SK-N-SH treated with all-trans-retinoic acid at 6 μM for 48 hours (cell line): Measurements from ENCODE around the gene HIPK3.
A peak's percentile ranks its signal among the peaks of the same experiment; 100 is the strongest.

Experiments
- ATAC-seq: fragments of 200-7000 bp; cut with Tn5 transposase; 3 replicates; pipeline ENCODE4 v1.9.1; 2020; ENCODE audit warnings: mild to moderate bottlenecking, moderate library complexity
- ARNTL ChIP-seq: fragments of 450-650 bp; formaldehyde crosslinking; IDR thresholded peaks from 2 replicates; pipeline ENCODE4 v1.5.0; 2020; ENCODE audit warnings: low read depth, mild to moderate bottlenecking, moderate library complexity, borderline replicate concordance
- BACH2 ChIP-seq: fragments of 250-450 bp; sonication (Bioruptor Pico); IDR thresholded peaks from 2 replicates; pipeline ENCODE4 v1.9.0; 2021; ENCODE audit warnings: mild to moderate bottlenecking, borderline replicate concordance
- CSDC2 ChIP-seq: fragments of 250-450 bp; sonication (Bioruptor Pico); IDR thresholded peaks from 2 replicates; pipeline ENCODE4 v1.5.0; 2020; ENCODE audit warnings: mild to moderate bottlenecking, moderate library complexity
- GLIS3 ChIP-seq: fragments of 250-450 bp; sonication (Bioruptor Pico); IDR thresholded peaks from 2 replicates; pipeline ENCODE4 v1.5.0; 2020; ENCODE audit warnings: mild to moderate bottlenecking, moderate library complexity
- ISL1 ChIP-seq: fragments of 250-450 bp; sonication (Bioruptor Pico); IDR thresholded peaks from 2 replicates; pipeline ENCODE4 v2.1.2; 2022; ENCODE audit warnings: mild to moderate bottlenecking, moderate library complexity
- OSR1 ChIP-seq: fragments of 250-450 bp; sonication (Bioruptor Pico); IDR thresholded peaks from 2 replicates; pipeline ENCODE4 v1.8.0; 2022; ENCODE audit warnings: moderate library complexity, mild to moderate bottlenecking, inconsistent platforms
- RARB ChIP-seq: fragments of 250-450 bp; sonication (Bioruptor Pico); IDR thresholded peaks from 2 replicates; pipeline ENCODE4 v1.8.0; 2021; ENCODE audit warnings: mild to moderate bottlenecking, moderate library complexity
- TCF4 ChIP-seq: fragments of 250-450 bp; sonication (Bioruptor Pico); IDR thresholded peaks from 2 replicates; pipeline ENCODE4 v1.8.0; 2021; ENCODE audit warnings: mild to moderate bottlenecking, moderate library complexity, borderline replicate concordance
- TOX ChIP-seq: fragments of 250-450 bp; sonication (Bioruptor Pico); IDR thresholded peaks from 2 replicates; pipeline ENCODE4 v1.8.0; 2021; ENCODE audit warnings: mild to moderate bottlenecking, moderate library complexity, borderline replicate concordance
- ZC3H10 ChIP-seq: fragments of 250-450 bp; sonication (Bioruptor Pico); IDR thresholded peaks from 2 replicates; pipeline ENCODE4 v1.5.1; 2021; ENCODE audit warnings: mild to moderate bottlenecking, moderate library complexity
- ZFP30 ChIP-seq: fragments of 450-650 bp; formaldehyde crosslinking; IDR thresholded peaks from 2 replicates; pipeline ENCODE4 v1.5.0; 2022; ENCODE audit warnings: mild to moderate bottlenecking, moderate library complexity
- ZNF565 ChIP-seq: fragments of 450-650 bp; formaldehyde crosslinking; conservative IDR thresholded peaks from 2 replicates; pipeline ENCODE4 v1.5.0; 2020; ENCODE audit warnings: low read depth, mild to moderate bottlenecking, moderate library complexity
- ZNF70 ChIP-seq: fragments of 450-650 bp; formaldehyde crosslinking; IDR thresholded peaks from 2 replicates; pipeline ENCODE4 v1.5.0; 2020; ENCODE audit warnings: mild to moderate bottlenecking, moderate library complexity
- ZNF8 ChIP-seq: fragments of 450-650 bp; formaldehyde crosslinking; IDR thresholded peaks from 2 replicates; pipeline ENCODE4 v1.5.0; 2020; ENCODE audit warnings: mild to moderate bottlenecking, moderate library complexity
- TF ChIP-seq, protein P1 (sequence below): fragments of 250-450 bp; sonication (Bioruptor Pico); IDR thresholded peaks from 2 replicates; pipeline ENCODE4 v1.5.0; 2020; ENCODE audit warnings: mild to moderate bottlenecking, moderate library complexity
- TF ChIP-seq, protein P2 (sequence below): fragments of 250-450 bp; sonication (Bioruptor Pico); IDR thresholded peaks from 2 replicates; pipeline ENCODE4 v1.5.1; 2021; ENCODE audit warnings: mild to moderate bottlenecking, moderate library complexity
- TF ChIP-seq, protein P3 (sequence below): fragments of 250-450 bp; sonication (Bioruptor Pico); IDR thresholded peaks from 2 replicates; pipeline ENCODE4 v1.8.0; 2020; ENCODE audit warnings: mild to moderate bottlenecking, moderate library complexity, borderline replicate concordance
- TF ChIP-seq, protein P4 (sequence below): fragments of 250-450 bp; sonication (Bioruptor Pico); IDR thresholded peaks from 2 replicates; pipeline ENCODE4 v1.8.0; 2021; ENCODE audit warnings: low read depth, mild to moderate bottlenecking, moderate library complexity, borderline replicate concordance
- TF ChIP-seq, protein P5 (sequence below): fragments of 250-450 bp; sonication (Bioruptor Pico); IDR thresholded peaks from 2 replicates; pipeline ENCODE4 v1.5.1; 2020; ENCODE audit warnings: low read depth, mild to moderate bottlenecking, moderate library complexity

Gene HIPK3

DNA sequence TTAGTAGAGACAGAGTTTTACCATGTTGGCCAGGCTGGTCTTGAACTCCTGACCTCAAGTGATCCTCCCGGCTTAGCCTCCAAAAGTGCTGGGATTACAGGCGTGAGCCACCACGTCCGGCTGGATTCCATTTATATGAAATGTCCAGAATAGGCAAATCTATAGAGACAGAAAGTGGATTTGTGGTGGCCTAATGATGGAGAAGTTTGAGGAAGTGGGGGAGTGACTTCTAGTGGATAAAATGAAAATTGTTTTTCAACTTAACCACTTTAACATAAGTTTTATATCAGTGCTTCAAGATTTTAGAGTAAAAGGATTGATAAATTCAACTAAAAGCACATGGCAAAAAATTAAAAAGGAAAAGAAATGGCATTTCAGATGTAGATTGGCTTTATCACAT lies 66.2 kb downstream of the HIPK3 start:
- ATAC-seq: no peak
- no peak for TF ChIP-seq ZNF565 (CRISPR knock-in tag)
- TF ChIP-seq, protein P1, sequence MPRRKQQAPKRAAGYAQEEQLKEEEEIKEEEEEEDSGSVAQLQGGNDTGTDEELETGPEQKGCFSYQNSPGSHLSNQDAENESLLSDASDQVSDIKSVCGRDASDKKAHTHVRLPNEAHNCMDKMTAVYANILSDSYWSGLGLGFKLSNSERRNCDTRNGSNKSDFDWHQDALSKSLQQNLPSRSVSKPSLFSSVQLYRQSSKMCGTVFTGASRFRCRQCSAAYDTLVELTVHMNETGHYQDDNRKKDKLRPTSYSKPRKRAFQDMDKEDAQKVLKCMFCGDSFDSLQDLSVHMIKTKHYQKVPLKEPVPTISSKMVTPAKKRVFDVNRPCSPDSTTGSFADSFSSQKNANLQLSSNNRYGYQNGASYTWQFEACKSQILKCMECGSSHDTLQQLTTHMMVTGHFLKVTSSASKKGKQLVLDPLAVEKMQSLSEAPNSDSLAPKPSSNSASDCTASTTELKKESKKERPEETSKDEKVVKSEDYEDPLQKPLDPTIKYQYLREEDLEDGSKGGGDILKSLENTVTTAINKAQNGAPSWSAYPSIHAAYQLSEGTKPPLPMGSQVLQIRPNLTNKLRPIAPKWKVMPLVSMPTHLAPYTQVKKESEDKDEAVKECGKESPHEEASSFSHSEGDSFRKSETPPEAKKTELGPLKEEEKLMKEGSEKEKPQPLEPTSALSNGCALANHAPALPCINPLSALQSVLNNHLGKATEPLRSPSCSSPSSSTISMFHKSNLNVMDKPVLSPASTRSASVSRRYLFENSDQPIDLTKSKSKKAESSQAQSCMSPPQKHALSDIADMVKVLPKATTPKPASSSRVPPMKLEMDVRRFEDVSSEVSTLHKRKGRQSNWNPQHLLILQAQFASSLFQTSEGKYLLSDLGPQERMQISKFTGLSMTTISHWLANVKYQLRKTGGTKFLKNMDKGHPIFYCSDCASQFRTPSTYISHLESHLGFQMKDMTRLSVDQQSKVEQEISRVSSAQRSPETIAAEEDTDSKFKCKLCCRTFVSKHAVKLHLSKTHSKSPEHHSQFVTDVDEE (CRISPR knock-in tag): no peak
- TF ChIP-seq ZNF8: no peak
- TF ChIP-seq RARB (CRISPR knock-in tag): no peak
- no peak for TF ChIP-seq TOX
- no peak for TF ChIP-seq ARNTL (CRISPR knock-in tag)
- TF ChIP-seq CSDC2 (CRISPR knock-in tag): no peak
- TF ChIP-seq, protein P2, sequence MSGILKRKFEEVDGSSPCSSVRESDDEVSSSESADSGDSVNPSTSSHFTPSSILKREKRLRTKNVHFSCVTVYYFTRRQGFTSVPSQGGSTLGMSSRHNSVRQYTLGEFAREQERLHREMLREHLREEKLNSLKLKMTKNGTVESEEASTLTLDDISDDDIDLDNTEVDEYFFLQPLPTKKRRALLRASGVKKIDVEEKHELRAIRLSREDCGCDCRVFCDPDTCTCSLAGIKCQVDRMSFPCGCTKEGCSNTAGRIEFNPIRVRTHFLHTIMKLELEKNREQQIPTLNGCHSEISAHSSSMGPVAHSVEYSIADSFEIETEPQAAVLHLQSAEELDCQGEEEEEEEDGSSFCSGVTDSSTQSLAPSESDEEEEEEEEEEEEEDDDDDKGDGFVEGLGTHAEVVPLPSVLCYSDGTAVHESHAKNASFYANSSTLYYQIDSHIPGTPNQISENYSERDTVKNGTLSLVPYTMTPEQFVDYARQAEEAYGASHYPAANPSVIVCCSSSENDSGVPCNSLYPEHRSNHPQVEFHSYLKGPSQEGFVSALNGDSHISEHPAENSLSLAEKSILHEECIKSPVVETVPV (CRISPR knock-in tag): no peak
- no peak for TF ChIP-seq ZNF70 (CRISPR knock-in tag)
- TF ChIP-seq OSR1 (CRISPR knock-in tag): no peak
- TF ChIP-seq ZC3H10: no peak
- TF ChIP-seq, all 23 proteins: peak for 0

DNA sequence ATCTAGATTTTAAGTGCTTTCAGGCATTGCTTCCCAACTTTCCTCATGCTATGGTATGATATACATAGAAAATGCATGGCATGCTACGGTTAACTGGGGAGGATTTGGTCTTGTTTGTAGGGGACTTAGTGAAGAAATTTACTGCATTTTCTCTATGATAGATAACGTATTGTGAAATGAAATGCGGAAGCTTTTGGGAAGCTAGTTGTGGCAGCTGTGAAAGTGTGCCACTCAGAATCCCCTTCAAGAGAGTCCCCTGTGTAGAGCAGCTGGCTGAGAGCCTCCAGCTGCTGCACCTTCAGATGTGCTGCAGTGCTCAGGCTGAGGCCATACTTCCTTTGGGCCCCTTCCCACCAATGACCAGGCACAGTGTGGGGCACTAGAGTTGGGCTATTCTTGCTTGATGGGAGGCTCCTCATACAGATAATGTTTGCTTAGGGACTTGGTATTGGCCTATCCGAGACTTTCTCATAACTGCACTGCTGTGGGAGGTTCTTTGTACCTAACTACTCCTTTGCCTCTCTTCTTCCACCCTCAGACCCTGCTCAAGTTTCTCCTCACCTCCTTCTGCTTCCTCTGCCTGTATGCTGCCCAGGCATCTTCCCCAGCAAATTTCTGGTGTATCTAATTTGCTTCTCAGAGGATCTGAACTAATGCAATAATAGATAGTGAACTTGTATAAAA lies 67.3 kb downstream of the HIPK3 start:
- peak; percentile 42 for ATAC-seq
- no peak for TF ChIP-seq CSDC2 (CRISPR knock-in tag)
- TF ChIP-seq ZNF565 (CRISPR knock-in tag): no peak
- TF ChIP-seq ISL1 (CRISPR knock-in tag): no peak
- TF ChIP-seq RARB (CRISPR knock-in tag): no peak
- TF ChIP-seq ARNTL (CRISPR knock-in tag): no peak
- TF ChIP-seq, protein P3, sequence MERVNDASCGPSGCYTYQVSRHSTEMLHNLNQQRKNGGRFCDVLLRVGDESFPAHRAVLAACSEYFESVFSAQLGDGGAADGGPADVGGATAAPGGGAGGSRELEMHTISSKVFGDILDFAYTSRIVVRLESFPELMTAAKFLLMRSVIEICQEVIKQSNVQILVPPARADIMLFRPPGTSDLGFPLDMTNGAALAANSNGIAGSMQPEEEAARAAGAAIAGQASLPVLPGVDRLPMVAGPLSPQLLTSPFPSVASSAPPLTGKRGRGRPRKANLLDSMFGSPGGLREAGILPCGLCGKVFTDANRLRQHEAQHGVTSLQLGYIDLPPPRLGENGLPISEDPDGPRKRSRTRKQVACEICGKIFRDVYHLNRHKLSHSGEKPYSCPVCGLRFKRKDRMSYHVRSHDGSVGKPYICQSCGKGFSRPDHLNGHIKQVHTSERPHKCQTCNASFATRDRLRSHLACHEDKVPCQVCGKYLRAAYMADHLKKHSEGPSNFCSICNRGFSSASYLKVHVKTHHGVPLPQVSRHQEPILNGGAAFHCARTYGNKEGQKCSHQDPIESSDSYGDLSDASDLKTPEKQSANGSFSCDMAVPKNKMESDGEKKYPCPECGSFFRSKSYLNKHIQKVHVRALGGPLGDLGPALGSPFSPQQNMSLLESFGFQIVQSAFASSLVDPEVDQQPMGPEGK (CRISPR knock-in tag): no peak
- no peak for TF ChIP-seq ZC3H10
- TF ChIP-seq OSR1 (CRISPR knock-in tag): no peak
- TF ChIP-seq, protein P1 (CRISPR knock-in tag): no peak

DNA sequence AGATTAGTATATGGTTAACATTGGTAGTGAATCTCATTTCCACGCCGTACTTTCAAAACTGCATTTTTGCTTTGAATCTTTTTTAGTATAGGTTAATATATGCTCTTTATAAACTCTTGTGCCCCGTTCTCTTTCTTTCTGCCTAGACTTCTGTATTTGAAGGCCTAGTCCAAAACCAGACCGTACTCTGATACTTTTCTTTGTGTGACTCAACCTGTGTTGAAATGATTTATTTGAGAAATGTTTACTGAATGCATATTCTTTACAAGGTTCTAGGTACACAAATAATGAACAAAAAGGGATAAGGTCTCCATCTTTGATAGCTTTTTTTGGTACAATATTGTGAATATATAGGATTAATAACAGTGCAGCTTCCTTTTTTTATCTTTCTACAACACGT lies 68.3 kb downstream of the HIPK3 start:
- ATAC-seq: no peak
- TF ChIP-seq, protein P4, sequence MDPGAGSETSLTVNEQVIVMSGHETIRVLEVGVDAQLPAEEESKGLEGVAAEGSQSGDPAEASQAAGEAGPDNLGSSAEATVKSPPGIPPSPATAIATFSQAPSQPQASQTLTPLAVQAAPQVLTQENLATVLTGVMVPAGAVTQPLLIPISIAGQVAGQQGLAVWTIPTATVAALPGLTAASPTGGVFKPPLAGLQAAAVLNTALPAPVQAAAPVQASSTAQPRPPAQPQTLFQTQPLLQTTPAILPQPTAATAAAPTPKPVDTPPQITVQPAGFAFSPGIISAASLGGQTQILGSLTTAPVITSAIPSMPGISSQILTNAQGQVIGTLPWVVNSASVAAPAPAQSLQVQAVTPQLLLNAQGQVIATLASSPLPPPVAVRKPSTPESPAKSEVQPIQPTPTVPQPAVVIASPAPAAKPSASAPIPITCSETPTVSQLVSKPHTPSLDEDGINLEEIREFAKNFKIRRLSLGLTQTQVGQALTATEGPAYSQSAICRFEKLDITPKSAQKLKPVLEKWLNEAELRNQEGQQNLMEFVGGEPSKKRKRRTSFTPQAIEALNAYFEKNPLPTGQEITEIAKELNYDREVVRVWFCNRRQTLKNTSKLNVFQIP (CRISPR knock-in tag): no peak
- no peak for TF ChIP-seq ISL1 (CRISPR knock-in tag)
- TF ChIP-seq GLIS3 (CRISPR knock-in tag): no peak
- TF ChIP-seq BACH2 (CRISPR knock-in tag): no peak
- TF ChIP-seq, protein P1 (CRISPR knock-in tag): no peak
- no peak for TF ChIP-seq TCF4 (CRISPR knock-in tag)
- TF ChIP-seq, protein P2 (CRISPR knock-in tag): no peak
- TF ChIP-seq ZC3H10: no peak
- TF ChIP-seq, protein P5, sequence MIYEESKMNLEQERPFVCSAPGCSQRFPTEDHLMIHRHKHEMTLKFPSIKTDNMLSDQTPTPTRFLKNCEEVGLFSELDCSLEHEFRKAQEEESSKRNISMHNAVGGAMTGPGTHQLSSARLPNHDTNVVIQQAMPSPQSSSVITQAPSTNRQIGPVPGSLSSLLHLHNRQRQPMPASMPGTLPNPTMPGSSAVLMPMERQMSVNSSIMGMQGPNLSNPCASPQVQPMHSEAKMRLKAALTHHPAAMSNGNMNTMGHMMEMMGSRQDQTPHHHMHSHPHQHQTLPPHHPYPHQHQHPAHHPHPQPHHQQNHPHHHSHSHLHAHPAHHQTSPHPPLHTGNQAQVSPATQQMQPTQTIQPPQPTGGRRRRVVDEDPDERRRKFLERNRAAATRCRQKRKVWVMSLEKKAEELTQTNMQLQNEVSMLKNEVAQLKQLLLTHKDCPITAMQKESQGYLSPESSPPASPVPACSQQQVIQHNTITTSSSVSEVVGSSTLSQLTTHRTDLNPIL: no peak
- TF ChIP-seq ARNTL (CRISPR knock-in tag): no peak
- no peak for TF ChIP-seq ZFP30 (CRISPR knock-in tag)
